NCI-H2196 treated with DMSO at 0.1 percent for 48 hours (cell line): Measurements from ENCODE around the gene SLC31A1.
"Not testable (repeated sequence)": the region's sequence is repeated elsewhere in the genome, so short reads cannot be mapped to it uniquely, and the experiment has no call there.

ENCODE experiments used
- DNase-seq: peaks from one replicate; lab custom pipeline; 2025; ENCODE audit not compliant: unreplicated experiment; lab: John Stamatoyannopoulos, UW

Gene SLC31A1

GRCh38 chr9:113219969-113220368 lies 1.4 kb upstream of the SLC31A1 start:
- DNase-seq = no peak

GRCh38 chr9:113220467-113221002 lies 809 bp upstream of the SLC31A1 start:
- DNase-seq = no peak

- no peak for DNase-seq
Observed at GRCh38 chr9:113221800-113222481, 597 bp downstream of the SLC31A1 start.

- no peak for DNase-seq
Observed at GRCh38 chr9:113222482-113222841, 1.1 kb downstream of the SLC31A1 start.

GRCh38 chr9:113223963-113224362 lies 2.6 kb downstream of the SLC31A1 start:
- DNase-seq = no peak

GRCh38 chr9:113227436-113227835 lies 6.1 kb downstream of the SLC31A1 start:
- DNase-seq = no peak

GRCh38 chr9:113228130-113228665 lies 6.9 kb downstream of the SLC31A1 start:
- DNase-seq = no peak

GRCh38 chr9:113231701-113232100 lies 10.4 kb downstream of the SLC31A1 start:
- no peak for DNase-seq

GRCh38 chr9:113235701-113236255 lies 14.4 kb downstream of the SLC31A1 start:
- not testable (repeated sequence) for DNase-seq

- DNase-seq = no peak
Observed at GRCh38 chr9:113237026-113237425, 15.7 kb downstream of the SLC31A1 start.

GRCh38 chr9:113238202-113238858 lies 17.0 kb downstream of the SLC31A1 start:
- no peak for DNase-seq

- DNase-seq = no peak
Observed at GRCh38 chr9:113238859-113239232, 17.5 kb downstream of the SLC31A1 start.

- DNase-seq = no peak
Observed at GRCh38 chr9:113241161-113241560, 19.8 kb downstream of the SLC31A1 start.

GRCh38 chr9:113244556-113244955 lies 23.2 kb downstream of the SLC31A1 start:
- DNase-seq = no peak

GRCh38 chr9:113245894-113246293 lies 24.6 kb downstream of the SLC31A1 start:
- DNase-seq = no peak

- DNase-seq = no peak
Observed at GRCh38 chr9:113246928-113247327, 25.6 kb downstream of the SLC31A1 start.

GRCh38 chr9:113247640-113248039 lies 26.3 kb downstream of the SLC31A1 start:
- DNase-seq = no peak

- not testable (repeated sequence) for DNase-seq
Observed at GRCh38 chr9:113249661-113250060, 28.3 kb downstream of the SLC31A1 start.

GRCh38 chr9:113250807-113251206 lies 29.5 kb downstream of the SLC31A1 start:
- no peak for DNase-seq

- DNase-seq = no peak
Observed at GRCh38 chr9:113254991-113255390, 33.6 kb downstream of the SLC31A1 start.

GRCh38 chr9:113255438-113255837 lies 34.1 kb downstream of the SLC31A1 start:
- no peak for DNase-seq

GRCh38 chr9:113257863-113258262 lies 36.5 kb downstream of the SLC31A1 start:
- DNase-seq = no peak
